ENCODE data around the gene HSD17B11. TPM values are rescaled to one million over a fixed set of nuclear protein-coding genes. Genes with fewer than 3 reads are reported as not detected.

Gene HSD17B11
- total and polyA plus RNA-seq, 2 of the 8 experiments (the other 6 are each of a cell fraction or from before 2014, with no cell fraction given) = 6.0 to 9.0 TPM

DNA sequence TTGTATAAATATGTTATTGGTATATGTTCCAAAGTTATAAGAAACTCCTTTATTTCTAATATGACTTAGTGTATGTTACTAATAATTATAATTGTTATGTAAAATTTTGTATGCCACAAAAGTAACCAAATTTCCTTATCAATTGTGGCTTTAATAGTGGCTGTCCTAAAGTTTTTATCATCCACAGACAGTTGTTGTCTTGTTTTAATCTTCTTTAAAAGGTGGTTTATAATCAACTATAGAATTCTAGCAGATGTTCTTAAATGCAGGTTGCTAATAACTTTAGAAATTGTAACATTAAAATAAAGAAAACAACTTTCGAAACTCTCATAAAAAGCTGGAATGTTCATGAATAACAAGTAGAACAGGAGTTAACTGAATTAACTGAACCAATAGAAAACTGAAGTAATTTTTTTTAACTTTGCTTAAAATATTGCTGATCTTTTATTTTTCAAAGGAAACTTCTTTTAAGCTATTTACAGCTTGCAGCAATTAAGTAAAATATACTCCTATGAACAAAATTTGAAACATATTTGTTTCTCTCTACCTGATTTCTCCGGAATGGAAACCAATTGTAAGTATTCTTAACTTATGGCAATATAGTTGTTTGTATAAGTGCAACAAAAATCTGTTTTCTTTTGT lies 24.3 kb downstream of the HSD17B11 start:
- Histone ChIP-seq H2BK20ac (ENCODE audit: low read length) (no peak overlapping the region), H2BK12ac (ENCODE audit: low read depth, low read length) (no peak overlapping the region), H4K5ac (ENCODE audit: insufficient read length, low read depth, low read length) (no peak overlapping the region), H2BK15ac (ENCODE audit: low read length) (no peak overlapping the region), H3K36me3 (ENCODE audit: control insufficient read depth in 2 of 4, insufficient read depth in 4 of 4, low read length in 3 of 4) (peaks cover 0 to 15% (median 3%) of the 10 kb centered on the region in 4 experiments; a peak in 4 of 8 replicates), H3K27ac (ENCODE audit: low read depth, low read length) (no peak overlapping the region), H3K4ac (replicated peaks; ENCODE audit: insufficient read length, low read depth, low read length) (no peak overlapping the region), H4K8ac (ENCODE audit: extremely low read depth, insufficient read depth, low read length) (no peak overlapping the region), H3K18ac (ENCODE audit: extremely low read depth, low read length) (no peak overlapping the region), H3K27me3 (replicated peaks in 1 of 4; ENCODE audit: control insufficient read depth in 3 of 4, extremely low read depth in 1 of 4, insufficient read depth in 3 of 4, low read length in 3 of 4) (no peaks in the 10 kb centered on the region), H3K9me3 (ENCODE audit: insufficient read depth in 2 of 2, low read depth in 1 of 2, low read length in 1 of 2) (0 out of 4 replicates have a peak, but pooled peaks cover 0 to 2% of the 10 kb centered on the region in 2 experiments), H3K79me1 (ENCODE audit: low read depth, low read length) (no peaks in the 10 kb centered on the region; the same call in 1 of the 2 replicates), H3K23me2 (ENCODE audit: low read depth, low read length) (no peaks in the 10 kb centered on the region), H3K9ac (replicated peaks in 1 of 4; ENCODE audit: extremely low read depth in 1 of 4, low read depth in 3 of 4, low read length in 3 of 4) (no peak overlapping the region), H3K4me3 (ENCODE audit: extremely low read depth in 1 of 4, insufficient read depth in 2 of 4, low read depth in 3 of 4, low read length in 4 of 4) (no peak overlapping the region), H3K4me2 (ENCODE audit: insufficient read depth in 1 of 2, low read depth in 2 of 2, low read length in 2 of 2) (no peak overlapping the region), H4K91ac (replicated peaks; ENCODE audit: insufficient read length, low read length) (no peak overlapping the region), H3K23ac (ENCODE audit: insufficient read length) (no peak overlapping the region), H3K14ac (ENCODE audit: insufficient read length) (no peak overlapping the region), H2BK120ac (replicated peaks; ENCODE audit: low read depth, low read length) (no peak overlapping the region), H3K56ac (replicated peaks; ENCODE audit: insufficient read length, low read depth, low read length) (no peak overlapping the region), H2AK5ac (ENCODE audit: low read depth, low read length) (no peak overlapping the region), H4K20me1 (replicated peaks in 1 of 2; ENCODE audit: control insufficient read depth in 1 of 2, insufficient read depth in 2 of 2, low read length in 2 of 2) (no peaks in the 10 kb centered on the region), H2BK5ac (ENCODE audit: low read depth, low read length) (no peak overlapping the region), H2AFZ (ENCODE audit: low read length) (no peak overlapping the region), H3K79me2 (ENCODE audit: control insufficient read depth in 1 of 2, insufficient read depth in 2 of 2, low read length in 2 of 2) (no peaks in the 10 kb centered on the region), H3K4me1 (replicated peaks in 1 of 4; ENCODE audit: control insufficient read depth in 3 of 4, insufficient read depth in 4 of 4, low read length in 3 of 4) (peaks cover 0 to 4% (median 0%) of the 10 kb centered on the region in 4 experiments; a peak in 2 of 7 replicates)
- ChIA-PET CTCF (ENCODE audit: partially characterized antibody) (interaction anchor here (1.4 to 4.5 kb wide), 2 partner anchors 9 to 13 kb away, joined by 4 to 25 read pairs; no protein-coding TSS in a partner anchor), POLR2A (ENCODE audit: partially characterized antibody) (no interaction called here)
- no peak for DNase-seq (ENCODE audit: low read depth in 1 of 2, low spot score in 2 of 2)
- FAIRE-seq = no peak
- WGBS, 2 experiments (ENCODE audit: extremely low coverage in 1 of 2, insufficient coverage in 1 of 2, insufficient read length in 1 of 2, insufficient replicate concordance in 2 of 2, low coverage in 1 of 2, low lambda C conversion rate in 2 of 2, missing lambda C conversion rate in 1 of 2) = 95% methylated on average over 2 of the region's 2 CpGs; no CpG with 5 or more reads in 1 of the 2 experiments
- no peak for TF ChIP-seq KDM1A (IDR thresholded peaks at IDR 0.05; ENCODE audit: borderline replicate concordance, low read length)
- TF ChIP-seq TCF12 (IDR thresholded peaks at IDR 0.05; ENCODE audit: low read depth, low read length) = no peak
- TF ChIP-seq PHF8 (conservative IDR thresholded peaks at IDR 0.05; ENCODE audit: low read depth, low read length) = no peak
- no peak for TF ChIP-seq HDAC6 (IDR thresholded peaks at IDR 0.05; ENCODE audit: low read depth, low read length)
- TF ChIP-seq RNF2 (IDR thresholded peaks at IDR 0.05; ENCODE audit: borderline replicate concordance, low read depth, low read length, missing control alignments, poor library complexity, severe bottlenecking) = no peak
- TF ChIP-seq EZH2 (IDR thresholded peaks at IDR 0.05; ENCODE audit: low read depth, low read length, severe bottlenecking) = no peak
- TF ChIP-seq FOSL1 (IDR thresholded peaks at IDR 0.05; ENCODE audit: insufficient read depth, low read depth, low read length) = no peak
- no peak for TF ChIP-seq EP300 (IDR thresholded peaks at IDR 0.05; ENCODE audit: borderline replicate concordance in 1 of 2, low read depth in 2 of 2, low read length in 2 of 2)
- TF ChIP-seq RBBP5 (IDR thresholded peaks at IDR 0.05; ENCODE audit: borderline replicate concordance, low read depth, low read length) = no peak
- TF ChIP-seq POU5F1 (IDR thresholded peaks at IDR 0.05; ENCODE audit: low read depth, low read length) = no peak
- no peak for TF ChIP-seq SAP30 (IDR thresholded peaks at IDR 0.05; ENCODE audit: insufficient read depth, insufficient replicate concordance, low read length)
- no peak for TF ChIP-seq SP1 (IDR thresholded peaks at IDR 0.05; ENCODE audit: low read depth, low read length)

All from H1 (cell line).